Measurements from ENCODE around the gene JMJD1C. TPM values are rescaled to one million over a fixed set of nuclear protein-coding genes. Genes with fewer than 3 reads are reported as not detected.

Gene JMJD1C
- total RNA-seq, result 72.9 to 81.3 TPM (median 77.0 TPM) in 3 replicates
- long read RNA-seq, partial matches to known transcripts, result 6 of 9 reads
- long read RNA-seq, other reads (novel, unspliced or antisense), result 3 of 9 reads

GRCh38 chr10:63465293-63466143 lies at the start of gene JMJD1C:
JMJD1C (minus strand) TSS chr10:63465977; CDS start chr10:63465662, 315 bp downstream.
- peak; percentile 93 for DNase-seq (ENCODE audit: low spot score)
- H3K27ac Mint-ChIP-seq (ENCODE audit: unreplicated experiment), result peak within 1 kb of the TSS; percentile 99
- H3K27me3 Mint-ChIP-seq (ENCODE audit: low read depth), result no peaks in the 10 kb centered on the region
- H3K9me3 Mint-ChIP-seq (ENCODE audit: low read depth), result peaks cover 4% of the 10 kb centered on the region
- TF ChIP-seq CTCF (IDR thresholded peaks at IDR 0.05), result peak; percentile 47
- peaks cover 61% of the 10 kb centered on the region for H3K4me1 Mint-ChIP-seq (ENCODE audit: low read depth)
- no peaks in the 10 kb centered on the region for H3K36me3 Mint-ChIP-seq (ENCODE audit: low read depth)
- peak within 1 kb of the TSS; percentile 96 for H3K4me3 Mint-ChIP-seq (ENCODE audit: unreplicated experiment)

GRCh38 chr10:63515002-63515763 lies 49.4 kb upstream of the JMJD1C start:
- peak overlapping the region; percentile 95 for H3K27ac Mint-ChIP-seq (ENCODE audit: unreplicated experiment)
- no peaks in the 10 kb centered on the region for H3K27me3 Mint-ChIP-seq (ENCODE audit: low read depth)
- H3K36me3 Mint-ChIP-seq (ENCODE audit: low read depth), result peaks cover 7% of the 10 kb centered on the region
- peak overlapping the region; percentile 24 for H3K4me3 Mint-ChIP-seq (ENCODE audit: unreplicated experiment)
- TF ChIP-seq CTCF (IDR thresholded peaks at IDR 0.05), result no peak
- no peak for DNase-seq (ENCODE audit: low spot score)
- peaks cover 32% of the 10 kb centered on the region for H3K9me3 Mint-ChIP-seq (ENCODE audit: low read depth)
- H3K4me1 Mint-ChIP-seq (ENCODE audit: low read depth), result peaks cover 84% of the 10 kb centered on the region

- Mint-ChIP-seq H3K9me3 (ENCODE audit: low read depth) (peaks cover 9% of the 10 kb centered on the region), H3K4me1 (ENCODE audit: low read depth) (peaks cover 30% of the 10 kb centered on the region), H3K27ac (ENCODE audit: unreplicated experiment) (no peak overlapping the region), H3K36me3 (ENCODE audit: low read depth) (peaks cover 3% of the 10 kb centered on the region), H3K27me3 (ENCODE audit: low read depth) (no peaks in the 10 kb centered on the region), H3K4me3 (ENCODE audit: unreplicated experiment) (no peak overlapping the region)
- no peak for TF ChIP-seq CTCF (IDR thresholded peaks at IDR 0.05)
- no peak for DNase-seq (ENCODE audit: low spot score)
These were observed 40.8 kb upstream of the JMJD1C start for GRCh38 chr10:63506554-63506953.

GRCh38 chr10:63505562-63505961 lies 39.8 kb upstream of the JMJD1C start:
- Mint-ChIP-seq H3K27me3 (ENCODE audit: low read depth) (no peaks in the 10 kb centered on the region), H3K27ac (ENCODE audit: unreplicated experiment) (no peak overlapping the region), H3K36me3 (ENCODE audit: low read depth) (peaks cover 3% of the 10 kb centered on the region), H3K4me3 (ENCODE audit: unreplicated experiment) (no peak overlapping the region), H3K4me1 (ENCODE audit: low read depth) (peaks cover 26% of the 10 kb centered on the region), H3K9me3 (ENCODE audit: low read depth) (peaks cover 7% of the 10 kb centered on the region)
- no peak for DNase-seq (ENCODE audit: low spot score)
- TF ChIP-seq CTCF (IDR thresholded peaks at IDR 0.05), result no peak

Measured in chondrocyte (in vitro differentiated cells).